ENCODE results near the gene NID1.
"Not testable (repeated sequence)": the region's sequence is repeated elsewhere in the genome, so short reads cannot be mapped to it uniquely, and the experiment has no call there.

The NID1 gene

GRCh38 chr1:235996048-235996785 is 68.7 kb downstream of the NID1 start:
- DNase-seq = no peak

GRCh38 chr1:235995511-235995910 is 69.4 kb downstream of the NID1 start:
- DNase-seq = no peak

- no peak for DNase-seq
These were observed 71.2 kb downstream of the NID1 start for GRCh38 chr1:235993652-235994051.

- no peak for DNase-seq
These were observed 72.0 kb downstream of the NID1 start for GRCh38 chr1:235992868-235993267.

- DNase-seq = no peak
These were observed 72.5 kb downstream of the NID1 start for GRCh38 chr1:235992346-235992745.

- DNase-seq = no peak
These were observed 74.5 kb downstream of the NID1 start for GRCh38 chr1:235990330-235990795.

GRCh38 chr1:235989105-235989504 is 75.8 kb downstream of the NID1 start:
- DNase-seq = no peak

GRCh38 chr1:235986869-235987268 is 78.0 kb downstream of the NID1 start:
- no peak for DNase-seq

GRCh38 chr1:235984041-235984825 is 80.7 kb downstream of the NID1 start:
- DNase-seq = no peak

- no peak for DNase-seq
These were observed 83.9 kb downstream of the NID1 start for GRCh38 chr1:235980976-235981375.

- DNase-seq = peak; percentile 51
These were observed 85.1 kb downstream of the NID1 start for GRCh38 chr1:235979716-235980333.

GRCh38 chr1:235979176-235979575 is 85.7 kb downstream of the NID1 start:
- DNase-seq = no peak

GRCh38 chr1:235976490-235976889 is 88.4 kb downstream of the NID1 start:
- no peak for DNase-seq

- no peak for DNase-seq
These were observed 90.3 kb downstream of the NID1 start for GRCh38 chr1:235974616-235975015.

- not testable (repeated sequence) for DNase-seq
These were observed 92.2 kb downstream of the NID1 start for GRCh38 chr1:235972691-235973090.

GRCh38 chr1:235972311-235972689 is 92.6 kb downstream of the NID1 start:
- no peak for DNase-seq

- peak; percentile 91 for DNase-seq
These were observed 93.1 kb downstream of the NID1 start for GRCh38 chr1:235971571-235972310.

GRCh38 chr1:235971020-235971419 is 93.9 kb downstream of the NID1 start:
- DNase-seq = no peak

- no peak for DNase-seq
These were observed 96.1 kb downstream of the NID1 start for GRCh38 chr1:235968831-235969230.

- not testable (repeated sequence) for DNase-seq
These were observed 98.8 kb downstream of the NID1 start for GRCh38 chr1:235966134-235966533.

GRCh38 chr1:235960809-235961208 is 104.1 kb downstream of the NID1 start:
- no peak for DNase-seq

GRCh38 chr1:235958021-235958420 is 106.9 kb downstream of the NID1 start:
- no peak for DNase-seq

- no peak for DNase-seq
These were observed 109.1 kb downstream of the NID1 start for GRCh38 chr1:235955777-235956176.
